ENCODE data around the gene PRPF8.

DNA sequence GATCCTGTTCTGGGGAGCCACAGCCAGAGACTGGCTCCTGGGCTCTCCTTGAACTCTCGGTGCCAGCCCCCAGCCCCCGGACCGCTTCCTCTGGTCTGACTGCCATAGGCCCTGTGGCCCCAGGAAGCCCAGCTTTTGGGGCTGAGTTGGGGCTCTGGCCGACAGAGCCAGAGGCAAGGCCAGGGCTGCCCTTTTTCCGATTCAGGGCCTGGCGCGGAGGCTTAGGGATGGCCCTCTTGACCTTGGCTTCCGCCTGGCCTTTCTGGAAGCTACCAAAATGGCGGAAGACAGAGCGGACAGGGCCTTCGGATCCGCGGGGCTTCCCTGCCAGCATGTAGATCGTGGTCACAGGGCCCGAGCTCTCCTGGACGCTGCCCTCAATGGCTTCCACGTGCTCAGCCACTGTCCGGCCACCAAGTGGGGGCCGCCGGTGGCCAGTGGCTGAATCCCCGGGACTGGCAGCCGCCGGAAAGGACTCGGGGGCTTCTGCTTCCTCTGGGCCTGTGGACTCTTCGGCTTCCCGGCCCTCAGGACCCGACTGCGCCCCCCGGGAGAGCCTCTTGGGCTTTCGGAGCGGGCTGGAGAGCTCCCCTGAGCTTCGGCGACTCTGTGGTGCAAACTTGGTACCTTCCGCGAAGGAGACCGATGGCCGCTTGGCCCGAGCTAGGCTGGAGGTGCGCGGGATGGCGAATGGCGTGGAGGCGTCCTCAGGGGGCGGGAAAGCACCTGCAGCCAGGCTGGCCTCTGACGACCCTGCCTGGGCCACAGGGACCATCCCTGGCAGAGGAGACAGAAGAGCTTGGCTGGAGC, 49.6 kb downstream of the PRPF8 start:
- TF ChIP-seq, protein P1, sequence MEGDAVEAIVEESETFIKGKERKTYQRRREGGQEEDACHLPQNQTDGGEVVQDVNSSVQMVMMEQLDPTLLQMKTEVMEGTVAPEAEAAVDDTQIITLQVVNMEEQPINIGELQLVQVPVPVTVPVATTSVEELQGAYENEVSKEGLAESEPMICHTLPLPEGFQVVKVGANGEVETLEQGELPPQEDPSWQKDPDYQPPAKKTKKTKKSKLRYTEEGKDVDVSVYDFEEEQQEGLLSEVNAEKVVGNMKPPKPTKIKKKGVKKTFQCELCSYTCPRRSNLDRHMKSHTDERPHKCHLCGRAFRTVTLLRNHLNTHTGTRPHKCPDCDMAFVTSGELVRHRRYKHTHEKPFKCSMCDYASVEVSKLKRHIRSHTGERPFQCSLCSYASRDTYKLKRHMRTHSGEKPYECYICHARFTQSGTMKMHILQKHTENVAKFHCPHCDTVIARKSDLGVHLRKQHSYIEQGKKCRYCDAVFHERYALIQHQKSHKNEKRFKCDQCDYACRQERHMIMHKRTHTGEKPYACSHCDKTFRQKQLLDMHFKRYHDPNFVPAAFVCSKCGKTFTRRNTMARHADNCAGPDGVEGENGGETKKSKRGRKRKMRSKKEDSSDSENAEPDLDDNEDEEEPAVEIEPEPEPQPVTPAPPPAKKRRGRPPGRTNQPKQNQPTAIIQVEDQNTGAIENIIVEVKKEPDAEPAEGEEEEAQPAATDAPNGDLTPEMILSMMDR (IDR thresholded peaks at IDR 0.05; ENCODE audit: low read length), result no peak
- no peak for TF ChIP-seq EZH2 (IDR thresholded peaks at IDR 0.05; ENCODE audit: borderline replicate concordance, low read length)
